GM21825 (cell line): ENCODE measurements around the gene CNMD.

ENCODE experiments used
- ATAC-seq: cut with Tn5 transposase; IDR thresholded peaks from one replicate; pipeline ENCODE4 v1.9.1; 2021; ENCODE audit warnings: mild to moderate bottlenecking, moderate library complexity; ENCODE audit not compliant: unreplicated experiment

The CNMD gene

GRCh38 chr13:52739468-52740071 lies at the start of gene CNMD:
Gene CNMD, minus strand, starts transcription at chr13:52739820. Its CDS starts 119 bp downstream, at chr13:52739701.
- no peak for ATAC-seq

GRCh38 chr13:52788011-52788410 lies 48.4 kb upstream of the CNMD start:
- ATAC-seq, result no peak

DNA sequence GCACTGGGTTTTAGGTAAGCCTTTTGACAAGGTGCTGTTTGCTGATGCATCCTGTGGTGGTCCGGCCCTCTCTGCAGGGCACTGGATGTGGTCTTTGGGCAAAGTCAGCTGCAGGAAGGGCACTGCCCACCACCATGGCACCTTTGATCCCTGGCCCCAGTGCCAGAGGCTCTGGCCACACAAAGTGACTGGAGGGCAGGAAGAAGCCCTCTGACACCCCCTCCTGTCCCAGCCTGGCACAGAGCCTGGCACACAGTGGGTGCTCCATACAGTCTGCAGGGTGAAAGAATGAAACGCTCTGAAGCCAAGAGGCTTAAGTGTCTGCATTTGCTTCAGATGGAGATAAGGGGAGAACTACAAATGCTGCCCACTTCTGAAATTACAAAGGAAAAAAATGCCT lies 47.6 kb upstream of the CNMD start:
- ATAC-seq, result no peak

DNA sequence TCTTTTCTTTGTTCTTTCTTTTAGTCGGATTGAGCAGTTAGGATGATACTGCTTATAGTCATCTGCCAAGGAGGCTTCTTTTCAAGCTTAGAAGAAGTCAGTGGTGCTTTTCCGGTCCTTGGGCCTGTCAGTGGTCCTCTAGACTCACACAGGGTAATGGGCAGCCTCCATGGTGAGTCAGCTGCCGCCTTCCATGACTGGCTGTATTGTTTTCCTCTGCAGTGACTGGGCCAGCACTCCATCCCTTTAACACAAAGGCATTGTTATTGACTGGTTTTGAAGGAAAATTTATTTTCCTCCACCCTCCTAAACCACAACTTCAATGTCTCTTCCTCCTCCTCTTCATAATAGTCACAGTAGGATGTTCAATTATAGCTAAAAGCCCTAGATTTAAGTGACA lies 47.1 kb upstream of the CNMD start:
- ATAC-seq, result no peak

- no peak for ATAC-seq
Observed at GRCh38 chr13:52785739-52786138, 46.1 kb upstream of the CNMD start.

- ATAC-seq, result no peak
Observed at GRCh38 chr13:52784591-52785340, 45.1 kb upstream of the CNMD start.

DNA sequence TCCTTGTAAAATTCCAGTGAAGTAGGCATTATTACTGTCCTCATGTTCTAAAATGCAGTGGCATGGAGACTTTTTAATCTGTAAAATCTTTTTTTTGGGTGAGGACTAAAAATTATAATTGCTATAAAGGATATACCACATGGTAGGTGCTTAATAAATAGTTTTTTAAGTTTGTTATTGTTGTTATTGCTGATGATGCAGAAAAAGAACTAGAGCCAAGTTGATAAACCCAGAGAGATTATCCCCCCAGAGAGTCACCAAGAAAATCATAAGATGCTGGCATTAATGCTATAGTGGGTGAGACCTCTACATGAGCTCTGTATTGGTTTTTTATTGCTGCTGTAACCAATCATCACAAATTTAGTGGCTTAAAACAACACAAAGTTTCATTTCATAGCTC lies 44.3 kb upstream of the CNMD start:
- no peak for ATAC-seq

- ATAC-seq, result no peak
Observed at GRCh38 chr13:52782471-52783448, 43.1 kb upstream of the CNMD start.

GRCh38 chr13:52780611-52781010 lies 41.0 kb upstream of the CNMD start:
- ATAC-seq, result no peak

DNA sequence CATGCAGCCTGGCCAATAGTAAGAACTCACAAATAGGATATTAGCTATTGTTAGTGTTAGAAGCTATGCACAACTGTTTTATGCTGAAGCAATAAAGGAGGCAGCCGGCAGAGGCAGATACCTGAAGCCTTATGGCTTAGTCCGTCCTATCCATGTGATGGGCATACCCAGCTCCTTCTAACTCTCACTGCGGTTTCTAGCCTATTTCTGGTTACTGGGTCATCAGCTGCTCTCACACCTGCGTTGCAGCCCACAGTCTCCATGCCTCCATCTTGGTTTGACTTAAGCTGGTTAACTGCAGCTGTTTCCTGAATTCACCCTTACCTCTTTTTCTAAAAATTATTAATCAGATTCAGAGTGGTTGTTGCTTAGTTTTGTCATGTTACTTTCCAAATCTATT lies 40.5 kb upstream of the CNMD start:
- no peak for ATAC-seq

DNA sequence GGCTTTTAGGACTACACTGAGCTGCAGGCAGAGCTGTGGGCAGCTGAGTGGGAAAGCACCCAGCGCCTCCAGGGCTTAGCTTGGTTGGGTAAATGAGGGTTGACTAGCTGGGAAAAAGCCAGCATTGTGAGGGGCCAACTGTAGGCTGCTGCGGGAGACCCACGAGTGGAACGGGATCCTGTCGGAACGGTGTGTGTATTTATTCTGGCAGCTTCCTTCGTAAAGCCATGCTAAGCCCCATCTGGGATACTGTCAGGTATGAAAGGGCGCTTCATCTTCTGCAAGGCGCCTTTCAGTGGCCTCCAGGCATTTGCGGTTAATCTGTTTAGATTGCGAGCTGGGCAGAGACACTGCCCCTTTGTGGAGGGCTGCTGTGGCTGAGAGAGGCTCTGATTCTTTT lies 39.5 kb upstream of the CNMD start:
- no peak for ATAC-seq

GRCh38 chr13:52776726-52777125 lies 37.1 kb upstream of the CNMD start:
- no peak for ATAC-seq

DNA sequence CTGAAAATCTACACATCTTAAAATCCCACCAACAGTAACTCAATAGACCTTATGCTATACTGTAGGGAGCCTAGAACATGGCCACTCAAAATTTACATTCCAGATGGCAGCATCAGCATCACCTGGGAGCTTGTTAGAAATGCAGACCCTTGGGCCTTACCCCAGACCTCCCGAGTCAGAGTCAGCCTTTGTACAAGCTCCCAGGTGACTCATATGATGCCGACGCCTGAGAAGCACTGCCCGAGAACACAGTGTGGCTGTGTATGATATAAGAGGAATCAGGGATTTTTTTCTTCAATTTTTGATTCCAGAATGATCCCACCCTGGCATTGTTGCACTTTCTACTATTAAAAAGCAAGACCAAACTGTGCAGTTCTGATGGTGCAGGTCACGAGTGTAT lies 35.9 kb upstream of the CNMD start:
- no peak for ATAC-seq

GRCh38 chr13:52767949-52768516 lies 28.4 kb upstream of the CNMD start:
- ATAC-seq, result no peak

- no peak for ATAC-seq
Observed at GRCh38 chr13:52765611-52766390, 26.2 kb upstream of the CNMD start.

DNA sequence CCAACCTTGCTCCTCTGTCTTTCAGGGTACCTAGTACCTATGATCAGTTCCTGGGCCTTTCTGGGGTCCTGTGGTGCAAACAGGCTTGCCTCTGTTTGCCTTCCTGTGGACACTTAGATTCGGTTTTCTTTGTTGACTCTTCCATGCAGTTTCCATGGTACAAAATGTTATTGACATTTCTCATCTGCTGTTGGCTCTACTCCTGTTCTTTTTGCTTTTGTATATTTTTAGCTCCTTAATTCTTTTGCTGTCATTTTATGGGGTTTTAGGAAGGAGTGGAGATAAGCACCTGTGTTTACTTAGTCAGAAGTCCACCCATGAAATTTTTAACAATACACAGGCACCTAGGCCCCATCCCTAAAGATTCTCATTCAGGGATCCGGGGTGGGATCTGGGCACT lies 20.5 kb upstream of the CNMD start:
- no peak for ATAC-seq

DNA sequence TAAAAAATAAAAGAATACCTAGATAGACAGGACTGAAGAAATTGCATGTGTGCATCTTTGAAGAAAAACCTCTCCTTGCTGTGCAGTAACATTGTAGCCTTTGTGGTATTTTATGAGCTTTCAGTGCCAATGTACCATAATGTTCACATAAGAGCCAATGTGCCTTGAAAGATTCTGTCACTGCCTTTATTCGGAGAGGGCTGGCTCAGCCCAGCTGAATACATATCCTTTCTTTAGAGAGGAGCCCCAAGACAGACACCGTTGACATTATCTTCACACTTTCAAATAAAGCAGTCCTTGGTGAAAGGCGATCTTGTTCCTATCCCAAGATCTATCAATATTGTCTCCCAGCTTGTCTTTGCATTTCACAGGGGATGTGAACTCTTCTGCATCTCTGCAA lies 18.5 kb upstream of the CNMD start:
- ATAC-seq, result no peak

DNA sequence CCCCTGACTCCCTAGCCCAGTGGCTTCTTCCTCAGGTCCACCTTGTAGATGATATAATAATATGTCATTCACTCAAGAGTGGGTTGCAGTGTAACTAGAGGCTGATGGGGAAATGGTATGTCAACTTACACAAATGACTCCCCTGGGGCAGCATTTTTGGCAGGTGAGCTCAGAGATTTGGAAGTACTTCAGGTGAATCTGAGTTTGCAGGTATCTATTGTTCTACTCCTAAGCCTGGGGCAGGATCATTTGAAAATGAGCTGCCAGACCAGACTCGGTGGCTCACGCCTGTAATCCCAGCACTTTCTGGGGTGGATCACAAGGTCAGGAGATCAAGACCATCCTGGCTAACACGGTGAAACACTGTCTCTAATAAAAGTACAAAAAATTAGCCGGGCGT lies 11.6 kb upstream of the CNMD start:
- no peak for ATAC-seq

- ATAC-seq, result no peak
Observed at GRCh38 chr13:52750713-52751112, 11.1 kb upstream of the CNMD start.

- ATAC-seq, result no peak
Observed at GRCh38 chr13:52749419-52749818, 9.8 kb upstream of the CNMD start.

DNA sequence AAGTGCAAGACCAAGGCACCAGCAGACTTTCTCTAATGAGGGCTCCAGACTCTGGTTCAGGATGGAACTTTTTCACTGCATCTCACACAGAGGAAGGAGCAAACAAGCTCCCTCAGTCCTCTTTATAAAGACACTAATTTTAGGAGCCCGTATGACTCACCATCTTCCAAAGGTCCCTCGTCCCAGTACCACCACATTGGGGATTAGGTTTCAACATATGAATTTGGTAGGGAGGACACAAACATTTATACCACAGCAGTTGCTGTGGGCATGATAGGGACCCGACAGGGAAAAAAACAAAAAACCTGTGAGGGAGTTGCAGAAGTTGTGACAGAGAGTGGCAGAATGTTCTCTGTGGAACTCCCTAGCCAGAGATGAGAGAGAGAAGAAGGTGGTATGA lies 6.5 kb upstream of the CNMD start:
- no peak for ATAC-seq
